ENCODE measurements around the gene GALNT7. TPM values are rescaled to one million over a fixed set of nuclear protein-coding genes. Genes with fewer than 3 reads are reported as not detected.

Gene GALNT7
- total RNA-seq, 1 donor = 18.8 TPM

GRCh38 chr4:173199553-173199952 lies 30.9 kb downstream of the GALNT7 start:
- Histone ChIP-seq H3K27me3 (ENCODE audit: insufficient read depth, low read length) (no peaks in the 10 kb centered on the region), H3K4me2 (ENCODE audit: insufficient read depth, low read length) (no peak overlapping the region), H3K27ac (ENCODE audit: low read depth, low read length) (no peak overlapping the region), H3K4me1 (ENCODE audit: insufficient read depth, low read length) (no peaks in the 10 kb centered on the region), H2AFZ (ENCODE audit: low read length) (no peak overlapping the region), H3K9me3 (ENCODE audit: low read depth, low read length) (no peaks in the 10 kb centered on the region), H3K79me2 (ENCODE audit: insufficient read depth, low read length) (peaks cover 8% of the 10 kb centered on the region), H4K20me1 (ENCODE audit: insufficient read depth, low read length) (no peaks in the 10 kb centered on the region), H3K4me3 (ENCODE audit: insufficient read depth, low read length) (no peak overlapping the region), H3K36me3 (ENCODE audit: insufficient read depth, low read length) (no peaks in the 10 kb centered on the region)
- no peak for TF ChIP-seq CTCF (IDR thresholded peaks at IDR 0.05; ENCODE audit: extremely low read depth, low read depth, low read length)
- DNase-seq (ENCODE audit: insufficient read length, low spot score, missing footprints) = no peak

- H3K79me2 ChIP-seq (ENCODE audit: insufficient read depth, low read length) = peaks cover 8% of the 10 kb centered on the region
- H3K36me3 ChIP-seq (ENCODE audit: insufficient read depth, low read length) = no peaks in the 10 kb centered on the region
- no peaks in the 10 kb centered on the region for H4K20me1 ChIP-seq (ENCODE audit: insufficient read depth, low read length)
- DNase-seq (ENCODE audit: insufficient read length, low spot score, missing footprints) = no peak
- H3K27me3 ChIP-seq (ENCODE audit: insufficient read depth, low read length) = no peaks in the 10 kb centered on the region
- no peak overlapping the region for H3K27ac ChIP-seq (ENCODE audit: low read depth, low read length)
- H3K9me3 ChIP-seq (ENCODE audit: low read depth, low read length) = no peaks in the 10 kb centered on the region
- no peak overlapping the region for H3K4me2 ChIP-seq (ENCODE audit: insufficient read depth, low read length)
- TF ChIP-seq CTCF (IDR thresholded peaks at IDR 0.05; ENCODE audit: extremely low read depth, low read depth, low read length) = no peak
- no peaks in the 10 kb centered on the region for H3K4me1 ChIP-seq (ENCODE audit: insufficient read depth, low read length)
- no peak overlapping the region for H2AFZ ChIP-seq (ENCODE audit: low read length)
- H3K4me3 ChIP-seq (ENCODE audit: insufficient read depth, low read length) = no peak overlapping the region
Observed at GRCh38 chr4:173200103-173200884, 31.7 kb downstream of the GALNT7 start.

- H3K36me3 ChIP-seq (ENCODE audit: insufficient read depth, low read length) = no peaks in the 10 kb centered on the region
- H2AFZ ChIP-seq (ENCODE audit: low read length) = no peak overlapping the region
- H3K4me3 ChIP-seq (ENCODE audit: insufficient read depth, low read length) = no peak overlapping the region
- H3K9me3 ChIP-seq (ENCODE audit: low read depth, low read length) = no peaks in the 10 kb centered on the region
- DNase-seq (ENCODE audit: insufficient read length, low spot score, missing footprints) = no peak
- H3K27me3 ChIP-seq (ENCODE audit: insufficient read depth, low read length) = no peaks in the 10 kb centered on the region
- no peak overlapping the region for H3K27ac ChIP-seq (ENCODE audit: low read depth, low read length)
- no peaks in the 10 kb centered on the region for H4K20me1 ChIP-seq (ENCODE audit: insufficient read depth, low read length)
- no peaks in the 10 kb centered on the region for H3K4me1 ChIP-seq (ENCODE audit: insufficient read depth, low read length)
- peaks cover 8% of the 10 kb centered on the region for H3K79me2 ChIP-seq (ENCODE audit: insufficient read depth, low read length)
- TF ChIP-seq CTCF (IDR thresholded peaks at IDR 0.05; ENCODE audit: extremely low read depth, low read depth, low read length) = no peak
- H3K4me2 ChIP-seq (ENCODE audit: insufficient read depth, low read length) = no peak overlapping the region
Observed at GRCh38 chr4:173202395-173202794, 33.8 kb downstream of the GALNT7 start.

GRCh38 chr4:173205656-173206055 lies 37.0 kb downstream of the GALNT7 start:
- Histone ChIP-seq H3K4me1 (ENCODE audit: insufficient read depth, low read length) (peaks cover 7% of the 10 kb centered on the region), H3K79me2 (ENCODE audit: insufficient read depth, low read length) (peaks cover 3% of the 10 kb centered on the region), H3K27ac (ENCODE audit: low read depth, low read length) (no peak overlapping the region), H2AFZ (ENCODE audit: low read length) (no peak overlapping the region), H4K20me1 (ENCODE audit: insufficient read depth, low read length) (peaks cover 2% of the 10 kb centered on the region), H3K4me2 (ENCODE audit: insufficient read depth, low read length) (no peak overlapping the region), H3K9me3 (ENCODE audit: low read depth, low read length) (no peaks in the 10 kb centered on the region), H3K36me3 (ENCODE audit: insufficient read depth, low read length) (no peaks in the 10 kb centered on the region), H3K4me3 (ENCODE audit: insufficient read depth, low read length) (no peak overlapping the region), H3K27me3 (ENCODE audit: insufficient read depth, low read length) (no peaks in the 10 kb centered on the region)
- no peak for DNase-seq (ENCODE audit: insufficient read length, low spot score, missing footprints)
- TF ChIP-seq CTCF (IDR thresholded peaks at IDR 0.05; ENCODE audit: extremely low read depth, low read depth, low read length) = no peak

All from osteoblast (primary cell).